NCI-H2227 treated with DMSO at 0.1 percent for 48 hours (cell line): ENCODE data around the gene TOX3.

Source experiments
- DNase-seq: peaks from one replicate; lab custom pipeline; 2025; lab: John Stamatoyannopoulos, UW

TOX3 gene

DNA sequence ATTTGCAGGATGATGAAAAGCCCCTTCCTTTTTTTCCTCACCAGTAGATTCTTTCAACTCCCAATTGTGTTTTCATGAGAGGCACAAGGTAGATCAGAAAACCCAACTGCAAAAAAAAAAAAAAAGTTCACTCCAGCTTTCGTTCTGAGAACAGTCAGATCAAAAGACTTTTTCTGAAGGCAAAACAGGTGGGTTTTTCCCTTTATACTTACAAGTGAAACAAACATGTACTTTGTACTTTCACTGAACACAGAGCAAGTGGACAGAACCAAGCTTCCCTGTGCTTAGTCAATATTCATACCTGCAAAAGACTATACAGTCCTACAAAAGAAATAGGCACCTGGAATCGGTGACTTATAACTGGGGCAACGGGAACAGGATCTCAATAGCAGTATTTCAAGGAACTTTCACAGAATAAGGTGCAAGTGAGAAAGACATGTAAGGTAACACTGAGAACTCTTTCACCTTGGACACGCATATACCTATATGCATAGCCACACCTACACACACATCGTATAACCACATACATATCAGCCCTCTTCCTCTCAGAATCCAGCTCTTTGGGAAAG is 54.1 kb downstream of the TOX3 start:
- DNase-seq: no peak

- DNase-seq: no peak
Observed at GRCh38 chr16:52491216-52491615, 55.7 kb downstream of the TOX3 start.

- no peak for DNase-seq
Observed at GRCh38 chr16:52489894-52490293, 57.0 kb downstream of the TOX3 start.

DNA sequence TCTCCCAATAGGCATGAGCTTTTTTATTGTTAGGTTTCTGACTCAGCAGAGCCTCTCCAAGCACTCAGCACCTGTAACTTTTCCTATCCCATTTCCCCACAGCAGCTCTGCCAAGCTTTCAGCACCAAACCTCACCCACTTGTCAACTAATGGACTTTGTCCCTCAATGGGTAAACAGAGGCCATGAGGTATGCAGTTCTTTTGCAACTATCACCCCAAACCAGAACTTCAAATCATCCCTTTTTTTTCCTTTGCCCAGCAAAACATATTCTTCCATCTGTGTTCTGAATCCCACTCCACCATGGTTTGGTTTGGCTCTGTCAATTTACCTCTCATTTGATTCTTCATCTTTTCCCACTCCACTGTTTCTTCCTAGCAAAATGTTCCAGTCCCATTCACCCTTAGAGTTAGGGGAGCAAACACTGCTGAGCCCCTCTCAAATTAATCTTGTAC is 58.1 kb downstream of the TOX3 start:
- DNase-seq: no peak

- no peak for DNase-seq
Observed at GRCh38 chr16:52487849-52488457, 59.0 kb downstream of the TOX3 start.

GRCh38 chr16:52480237-52480636 is 66.7 kb downstream of the TOX3 start:
- DNase-seq: no peak

- DNase-seq: no peak
Observed at GRCh38 chr16:52476111-52476510, 70.8 kb downstream of the TOX3 start.

DNA sequence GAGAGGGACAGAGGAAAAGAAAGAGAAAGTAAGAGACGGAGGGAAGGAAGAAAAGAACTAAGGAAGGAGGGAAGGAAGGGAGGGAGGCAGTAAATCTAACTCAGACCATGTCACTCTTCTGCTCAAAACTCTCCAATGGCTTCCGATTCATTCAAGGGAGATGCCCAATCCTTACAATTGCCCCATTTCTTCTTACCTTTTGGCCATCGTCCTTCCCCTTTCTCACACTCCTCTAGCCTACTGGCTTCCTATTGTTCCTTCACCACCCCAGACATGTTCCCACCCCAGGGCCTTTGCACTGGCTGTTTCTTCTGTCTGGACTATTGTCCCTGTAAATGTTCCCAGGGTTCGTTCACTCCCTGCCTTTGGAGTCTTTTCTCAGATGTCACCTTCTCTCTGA is 72.3 kb downstream of the TOX3 start:
- no peak for DNase-seq

DNA sequence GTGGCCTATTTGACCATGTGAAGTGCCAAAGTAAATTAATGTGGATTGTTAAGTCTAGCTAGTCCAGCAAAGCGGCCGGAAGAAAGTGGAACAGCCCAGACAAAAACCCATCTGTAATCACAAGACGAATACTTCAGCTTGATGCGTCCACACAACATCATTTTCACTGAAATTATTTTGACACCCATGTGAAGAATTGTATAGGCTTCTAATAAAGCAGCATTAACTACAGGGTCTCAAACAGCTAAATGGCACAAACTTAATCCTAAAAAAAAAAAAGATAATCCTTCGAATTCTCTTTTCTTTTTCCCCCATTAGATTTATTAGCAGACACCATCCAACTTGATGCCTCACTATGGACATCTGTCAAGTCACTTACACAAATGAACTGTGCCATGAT is 73.8 kb downstream of the TOX3 start:
- DNase-seq: no peak

DNA sequence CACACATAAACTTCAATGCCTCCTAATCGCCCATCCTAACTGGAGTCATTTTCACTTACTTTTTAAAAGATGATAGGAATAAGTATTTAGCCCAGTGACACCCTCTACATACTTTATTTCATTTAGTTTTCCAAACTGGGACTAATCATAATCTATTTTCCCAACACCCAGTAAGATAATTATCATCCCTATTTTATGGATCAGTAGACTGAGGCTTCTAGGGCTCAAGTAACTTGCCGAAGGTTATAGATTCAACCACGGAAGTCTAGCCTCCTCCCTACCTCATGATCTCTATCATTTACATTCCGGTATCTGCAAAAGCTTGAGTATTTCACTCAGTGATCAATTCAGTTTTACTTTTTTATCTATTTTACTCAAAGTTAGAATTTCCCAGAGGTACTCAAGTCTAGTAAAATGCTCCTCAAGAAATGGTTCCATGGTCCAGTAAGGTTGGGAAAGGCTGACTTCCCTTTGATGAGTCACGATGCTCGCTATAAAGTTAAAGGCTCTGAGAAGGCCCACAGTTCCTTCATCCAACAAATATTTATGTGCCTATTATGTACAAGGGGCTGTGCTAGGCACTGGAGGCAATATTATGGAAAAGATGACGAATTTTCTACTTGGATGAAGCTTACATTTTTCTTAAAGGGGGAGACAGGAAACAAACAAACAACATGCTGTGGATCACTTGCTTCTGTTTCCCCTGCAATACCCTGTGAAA is 75.1 kb downstream of the TOX3 start:
- DNase-seq: no peak

- no peak for DNase-seq
Observed at GRCh38 chr16:52470585-52470984, 76.4 kb downstream of the TOX3 start.

DNA sequence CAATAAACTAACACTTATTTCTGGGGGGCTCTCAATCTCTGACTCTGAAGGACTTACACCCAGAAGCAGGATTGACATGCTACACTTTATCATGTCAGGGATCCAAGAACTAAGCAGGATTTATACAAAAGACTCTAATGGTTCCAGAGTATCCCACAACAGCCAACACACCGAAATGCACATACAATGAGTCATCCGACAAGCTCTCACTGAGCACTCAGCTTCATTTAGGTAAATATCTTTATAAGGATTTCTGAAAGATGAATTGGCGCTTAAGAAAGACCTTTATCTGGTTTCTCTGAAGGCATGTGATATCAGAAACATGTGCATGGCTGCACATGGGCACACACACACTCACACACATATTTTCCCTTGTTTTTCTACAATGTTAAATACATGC is 77.2 kb downstream of the TOX3 start:
- DNase-seq: no peak

DNA sequence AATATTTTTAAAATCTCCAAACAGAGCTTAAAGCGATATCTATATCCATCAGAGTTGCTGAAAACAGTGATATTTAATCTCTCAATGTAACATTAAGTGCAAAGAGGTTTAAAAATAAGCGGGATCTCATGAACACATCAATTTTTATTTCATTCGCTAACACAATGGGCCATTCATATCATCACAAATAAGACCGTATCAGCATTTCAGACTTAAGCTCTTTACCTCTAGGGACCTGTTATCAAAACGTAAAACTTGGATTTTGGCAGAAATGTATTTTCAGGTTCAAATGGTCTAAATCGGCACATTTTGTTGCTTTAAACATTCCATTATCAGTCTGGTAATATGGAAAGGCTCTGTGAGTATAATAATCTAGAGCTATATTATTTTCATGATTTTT is 77.9 kb downstream of the TOX3 start:
- DNase-seq: no peak

- no peak for DNase-seq
Observed at GRCh38 chr16:52467753-52468152, 79.2 kb downstream of the TOX3 start.

DNA sequence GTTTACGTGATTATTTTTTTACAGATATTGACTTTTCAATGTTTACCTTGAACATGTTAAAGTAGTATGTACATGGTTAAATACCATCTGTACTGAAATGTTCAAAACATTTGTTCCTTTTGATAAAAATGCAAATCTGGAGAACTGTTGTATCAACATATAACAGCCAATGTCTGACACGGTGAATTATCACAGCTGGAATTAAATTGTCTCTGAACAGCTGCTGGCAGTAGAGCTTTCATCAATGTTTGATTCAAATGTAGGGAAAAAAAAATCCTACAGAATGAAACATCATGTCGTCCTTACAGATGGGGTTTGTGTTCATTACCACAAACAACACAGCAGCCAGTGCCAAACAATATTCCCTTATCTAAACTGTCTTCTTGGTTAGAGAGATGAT is 79.9 kb downstream of the TOX3 start:
- DNase-seq: peak; percentile 31

GRCh38 chr16:52465711-52466267 is 81.2 kb downstream of the TOX3 start:
- no peak for DNase-seq

- DNase-seq: no peak
Observed at GRCh38 chr16:52463904-52464303, 83.0 kb downstream of the TOX3 start.

GRCh38 chr16:52462816-52463215 is 84.1 kb downstream of the TOX3 start:
- DNase-seq: no peak

- peak; percentile 25 for DNase-seq
Observed at GRCh38 chr16:52460639-52461178, 86.2 kb downstream of the TOX3 start.

DNA sequence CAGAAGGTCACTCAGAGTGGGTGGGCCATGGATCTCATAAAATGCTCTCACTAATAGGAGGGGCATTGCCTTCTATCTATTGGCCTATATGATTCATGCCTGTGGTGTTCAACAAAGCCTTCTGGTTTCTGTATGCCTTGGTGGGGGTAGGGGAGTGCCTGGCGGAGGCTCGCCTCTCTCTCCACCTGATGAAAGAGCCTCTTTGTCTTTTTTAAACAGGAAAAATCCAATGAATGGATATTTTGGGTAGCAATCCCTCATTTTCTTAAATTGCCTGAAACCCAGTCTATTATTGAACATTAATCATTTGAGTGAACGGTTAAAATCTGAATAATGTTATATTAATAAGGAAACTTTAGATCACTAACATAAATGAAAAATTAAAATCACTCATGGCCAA is 90.6 kb downstream of the TOX3 start:
- no peak for DNase-seq

- DNase-seq: no peak
Observed at GRCh38 chr16:52455549-52456277, 91.2 kb downstream of the TOX3 start.

DNA sequence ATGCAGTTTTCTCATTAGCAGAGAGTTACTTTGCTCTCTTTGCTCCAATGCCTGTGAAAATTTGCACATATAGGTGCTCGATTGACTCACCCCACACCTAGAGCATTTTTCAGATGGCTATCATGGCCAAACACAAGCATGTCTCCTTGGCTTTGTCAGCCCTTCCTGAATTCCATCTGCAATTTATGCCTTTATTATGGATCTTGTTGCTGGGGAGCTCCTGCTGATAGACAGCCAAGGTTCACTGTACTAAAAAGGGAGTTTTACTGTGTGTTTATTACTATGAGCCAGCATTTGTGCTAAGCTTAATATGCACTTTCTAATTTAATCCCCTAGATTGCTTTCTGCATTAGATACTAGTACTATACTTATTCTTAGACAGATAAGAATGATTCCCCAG is 93.3 kb downstream of the TOX3 start:
- peak; percentile 8 for DNase-seq
